Stomach (tissue), 4 donors: Measurements from ENCODE around the gene ORMDL3.

Experiments used
- CTCF ChIP-seq, 7 experiments: fragments of 450-650 bp in 4 of 7; fragments of 200-600 bp in 3 of 7; sonication (generic) in 3 of 7; IDR thresholded peaks; one replicate each; pipeline ENCODE4 v1.5.1; 2016 to 2019; ENCODE audit warnings: antibody characterized with exemption in 7 of 7, control low read depth in 2 of 7, mild to moderate bottlenecking in 1 of 7
- EP300 ChIP-seq: sonication (generic); formaldehyde crosslinking; IDR thresholded peaks from one replicate; pipeline ENCODE4 v1.6.1; 2017; ENCODE audit warnings: antibody characterized with exemption
- POLR2A ChIP-seq, 4 donors: fragments of 450-650 bp; IDR thresholded peaks; one replicate each; pipeline ENCODE4 v1.6.1; 2016; ENCODE audit warnings: antibody characterized with exemption in 4 of 4, control low read depth in 2 of 4, mild to moderate bottlenecking in 1 of 4, moderate library complexity in 1 of 4
- POLR2AphosphoS5 ChIP-seq, 3 donors: sonication (generic); formaldehyde crosslinking; IDR thresholded peaks; one replicate each; pipeline ENCODE4 v1.6.1; 2016; ENCODE audit warnings: antibody characterized with exemption in 3 of 3

- TF ChIP-seq CTCF (IDR thresholded peaks at IDR 0.05) (no peak), POLR2A (IDR thresholded peaks at IDR 0.05) (no peak), POLR2AphosphoS5 (IDR thresholded peaks at IDR 0.05) (no peak), EP300 (no peak)
These were observed 2.4 kb upstream of the ORMDL3 start for GRCh38 chr17:39929646-39930407.
